Body of pancreas (tissue), 4 donors: Measurements from ENCODE around the gene PTBP3. TPM values are rescaled to one million over a fixed set of nuclear protein-coding genes. Genes with fewer than 3 reads are reported as not detected.

Source experiments
- ATAC-seq: fragments of 150-250 bp; one replicate; pipeline ENCODE4 v1.9.1; 2016
- DNase-seq, 4 donors: peaks; one replicate each; pipeline ENCODE4 v3.0.0-alpha.2; 2019
- H3K27ac ChIP-seq, 4 donors: fragments of 200-600 bp; sonication (generic); 1 replicate in 3 of 4; 2 replicates in 1 of 4; pipeline versions ENCODE4 v1.5.1 to v1.6.1; 2016 to 2019; ENCODE audit warnings: mild to moderate bottlenecking in 1 of 4, mixed read lengths in 1 of 4, moderate library complexity in 1 of 4
- H3K27me3 ChIP-seq, 2 donors: fragments of 200-600 bp; sonication (generic); one replicate each; pipeline ENCODE4 v1.6.0; 2016; ENCODE audit warnings: mild to moderate bottlenecking in 1 of 2
- H3K36me3 ChIP-seq, 2 donors: fragments of 200-600 bp; sonication (generic); replicated peaks in 1 of 2; 2 replicates each; pipeline ENCODE4 v1.5.1; 2016; ENCODE audit warnings: low read depth in 2 of 2; ENCODE audit not compliant: insufficient read depth in 1 of 2
- H3K4me1 ChIP-seq: fragments of 200-600 bp; sonication (generic); one replicate; pipeline ENCODE4 v1.6.0; 2016
- H3K4me3 ChIP-seq, 2 donors: fragments of 200-600 bp; sonication (generic); 1 replicate in 1 of 2; 2 replicates in 1 of 2; pipeline ENCODE4 v1.5.1; 2016 to 2019
- H3K9me3 ChIP-seq, 3 donors: fragments of 200-600 bp; sonication (generic); 1 replicate in 2 of 3; 2 replicates in 1 of 3; pipeline ENCODE4 v1.5.1; 2016
- CTCF ChIP-seq, 7 experiments: fragments of 450-650 bp in 4 of 7; fragments of 200-600 bp in 3 of 7; sonication (generic) in 3 of 7; IDR thresholded peaks; one replicate each; pipeline ENCODE4 v1.5.1; 2016 to 2019; ENCODE audit warnings: antibody characterized with exemption in 7 of 7
- POLR2A ChIP-seq, 3 donors: fragments of 450-650 bp; IDR thresholded peaks; one replicate each; pipeline ENCODE4 v1.6.1; 2016; ENCODE audit warnings: antibody characterized with exemption in 3 of 3, mild to moderate bottlenecking in 2 of 3
- WGBS, 2 donors: methylation state at CpG; one replicate each; pipeline ENCODE4 v1.1.5; 2017; 5-methylcytosine and 5-hydroxymethylcytosine counted together
- intact Hi-C: fragments of 100-400 bp; cut with DNase I; formaldehyde crosslinking; loops from one replicate; pipeline ENCODE4 v1.15.1; 2023
- total RNA-seq, 2 donors: library from RNA; depleted of rRNA; stranded (reverse); fragments of >200 nt; gene quantifications; one replicate each; pipeline ENCODE4 v1.1.0, GENCODE V29; 2016

The PTBP3 gene
- total RNA-seq, 2 donors from 2014 or later, result 30.4 to 122 TPM

- 3 to 5% methylated on average over 4 of the region's 4 CpGs for WGBS, 2 donors
- peak overlapping the region in 3 of 4 donors; percentile 98 to 100 (median 98) for H3K27ac ChIP-seq
- peak overlapping the region; percentile 85 to 98 for H3K4me3 ChIP-seq
- H3K4me1 ChIP-seq, result peaks cover 32% of the 10 kb centered on the region
- no peaks in the 10 kb centered on the region for H3K9me3 ChIP-seq
- intact Hi-C loops, result no loop called here
- DNase-seq (no peak), ATAC-seq (no peak)
- TF ChIP-seq CTCF (IDR thresholded peaks at IDR 0.05) (no peak), POLR2A (IDR thresholded peaks at IDR 0.05) (no peak)
- H3K27me3 ChIP-seq, result no peaks in the 10 kb centered on the region
- H3K36me3 ChIP-seq, result no peaks in the 10 kb centered on the region
These were observed 1.2 kb downstream of the PTBP3 start for GRCh38 chr9:112332214-112332613.

- ATAC-seq, result no peak
- WGBS, 2 donors, result 60 to 64% methylated on average over 4 of the region's 4 CpGs
- no peak overlapping the region for H3K27ac ChIP-seq
- H3K4me1 ChIP-seq, result peaks cover 34% of the 10 kb centered on the region
- TF ChIP-seq CTCF (IDR thresholded peaks at IDR 0.05), result no peak
- TF ChIP-seq POLR2A (IDR thresholded peaks at IDR 0.05), result no peak
- H3K36me3 ChIP-seq, result no peaks in the 10 kb centered on the region
- no peak for DNase-seq
- intact Hi-C loops, result no loop called here
- H3K27me3 ChIP-seq, result no peaks in the 10 kb centered on the region
- no peaks in the 10 kb centered on the region for H3K9me3 ChIP-seq
- H3K4me3 ChIP-seq, result no peak overlapping the region
These were observed 1.8 kb downstream of the PTBP3 start for GRCh38 chr9:112331674-112331952.

- DNase-seq (no peak), ATAC-seq (no peak)
- Histone ChIP-seq H3K27me3 (no peaks in the 10 kb centered on the region), H3K4me3 (no peak overlapping the region), H3K36me3 (no peaks in the 10 kb centered on the region), H3K27ac (no peak overlapping the region), H3K9me3 (no peaks in the 10 kb centered on the region), H3K4me1 (peaks cover 45% of the 10 kb centered on the region)
- intact Hi-C loops, result no loop called here
- TF ChIP-seq POLR2A (IDR thresholded peaks at IDR 0.05) (no peak), CTCF (IDR thresholded peaks at IDR 0.05) (no peak)
- WGBS, 2 donors, result 85 to 90% methylated on average over 2 of the region's 2 CpGs
These were observed 4.9 kb downstream of the PTBP3 start for GRCh38 chr9:112328545-112328944.

GRCh38 chr9:112327718-112328450, 5.5 kb downstream of the PTBP3 start:
- Histone ChIP-seq H3K27me3 (no peaks in the 10 kb centered on the region), H3K4me3 (no peak overlapping the region), H3K9me3 (no peaks in the 10 kb centered on the region), H3K27ac (no peak overlapping the region), H3K36me3 (no peaks in the 10 kb centered on the region), H3K4me1 (peaks cover 45% of the 10 kb centered on the region)
- intact Hi-C loops, result no loop called here
- DNase-seq (no peak), ATAC-seq (no peak)
- 40 to 55% methylated on average over 2 of the region's 2 CpGs for WGBS, 2 donors
- no peak for TF ChIP-seq CTCF (IDR thresholded peaks at IDR 0.05)
- no peak for TF ChIP-seq POLR2A (IDR thresholded peaks at IDR 0.05)

GRCh38 chr9:112326194-112326593, 7.2 kb downstream of the PTBP3 start:
- H3K27ac ChIP-seq, result peak overlapping the region in 1 of 4 donors; percentile 1
- H3K27me3 ChIP-seq, result no peaks in the 10 kb centered on the region
- WGBS, 2 donors, result 20 to 27% methylated on average over 3 of the region's 3 CpGs
- ATAC-seq (no peak), DNase-seq (peak in 1 of 4 donors; percentile 35)
- no peaks in the 10 kb centered on the region for H3K9me3 ChIP-seq
- no peak for TF ChIP-seq POLR2A (IDR thresholded peaks at IDR 0.05)
- no peak for TF ChIP-seq CTCF (IDR thresholded peaks at IDR 0.05)
- H3K4me1 ChIP-seq, result peaks cover 34% of the 10 kb centered on the region
- H3K36me3 ChIP-seq, result no peaks in the 10 kb centered on the region
- intact Hi-C loops, result no loop called here
- H3K4me3 ChIP-seq, result no peak overlapping the region
